Osteocyte (in vitro differentiated cells): ENCODE data around the gene ASB8. TPM values are rescaled to one million over a fixed set of nuclear protein-coding genes. Genes with fewer than 3 reads are reported as not detected.

Experiments used
- DNase-seq: peaks from one replicate; pipeline ENCODE4 v3.0.0; 2021; ENCODE audit warnings: mixed read lengths; ENCODE audit not compliant: unreplicated experiment; ENCODE audit errors: extremely low spot score
- H3K27ac Mint-ChIP-seq: one replicate; pipeline ENCODE4 v1.8.0; 2021; ENCODE audit warnings: mild to moderate bottlenecking, mixed read lengths; ENCODE audit not compliant: unreplicated experiment
- H3K27me3 Mint-ChIP-seq: one replicate; pipeline ENCODE4 v1.8.0; 2021; ENCODE audit warnings: mixed read lengths; ENCODE audit not compliant: unreplicated experiment
- H3K36me3 Mint-ChIP-seq: one replicate; pipeline ENCODE4 v1.8.0; 2021; ENCODE audit warnings: mixed read lengths; ENCODE audit not compliant: unreplicated experiment
- H3K4me1 Mint-ChIP-seq: one replicate; pipeline ENCODE4 v1.8.0; 2021; ENCODE audit warnings: mixed read lengths; ENCODE audit not compliant: unreplicated experiment
- H3K4me3 Mint-ChIP-seq: one replicate; pipeline ENCODE4 v1.8.0; 2021; ENCODE audit warnings: mild to moderate bottlenecking, moderate library complexity, mixed read lengths; ENCODE audit not compliant: unreplicated experiment
- H3K9me3 Mint-ChIP-seq: one replicate; pipeline ENCODE4 v1.8.0; 2021; ENCODE audit warnings: mixed read lengths; ENCODE audit not compliant: unreplicated experiment
- CTCF ChIP-seq: fragments of 200-600 bp; sonication (generic); IDR thresholded peaks from 2 replicates; pipeline ENCODE4 v1.5.0; 2021; ENCODE audit warnings: antibody characterized with exemption, mild to moderate bottlenecking, moderate library complexity
- total RNA-seq: library from RNA; stranded (reverse); gene quantifications from 2 replicates; pipeline ENCODE4 v1.2.1, GENCODE V29; 2021

The ASB8 gene
- total RNA-seq, 1 donor from 2014 or later, result 34.4 TPM

- H3K36me3 Mint-ChIP-seq, result no peaks in the 10 kb centered on the region
Measured at GRCh38 chr12:48183876-48184548, 26.7 kb upstream of the ASB8 start.

GRCh38 chr12:48183091-48183875 lies 26.0 kb upstream of the ASB8 start, which contains the start of gene CCDC184:
TSS of gene CCDC184 (plus strand) at chr12:48183644. CDS start at chr12:48184123, 479 bp downstream.
- H3K4me3 Mint-ChIP-seq, result peak within 1 kb of the TSS; percentile 84
- H3K27ac Mint-ChIP-seq, result peak within 1 kb of the TSS; percentile 67
- peaks cover 10% of the 10 kb centered on the region for H3K4me1 Mint-ChIP-seq
- H3K36me3 Mint-ChIP-seq, result no peaks in the 10 kb centered on the region
- H3K9me3 Mint-ChIP-seq, result no peaks in the 10 kb centered on the region
- TF ChIP-seq CTCF, result peak; percentile 52
- H3K27me3 Mint-ChIP-seq, result peaks cover 78% of the 10 kb centered on the region
- DNase-seq, result no peak

More at GRCh38 chr12:48183876-48184548, 26.7 kb upstream of the ASB8 start:
- peaks cover 78% of the 10 kb centered on the region for H3K27me3 Mint-ChIP-seq
- DNase-seq, result no peak
- peaks cover 10% of the 10 kb centered on the region for H3K4me1 Mint-ChIP-seq
- no peak overlapping the region for H3K27ac Mint-ChIP-seq
- H3K4me3 Mint-ChIP-seq, result peak overlapping the region; percentile 84
- H3K9me3 Mint-ChIP-seq, result no peaks in the 10 kb centered on the region
- no peak for TF ChIP-seq CTCF

- Mint-ChIP-seq H3K9me3 (no peaks in the 10 kb centered on the region), H3K4me1 (peaks cover 10% of the 10 kb centered on the region), H3K4me3 (peak overlapping the region; percentile 84), H3K27ac (peak overlapping the region; percentile 67), H3K36me3 (no peaks in the 10 kb centered on the region), H3K27me3 (peaks cover 77% of the 10 kb centered on the region)
- no peak for TF ChIP-seq CTCF
- no peak for DNase-seq
Measured at GRCh38 chr12:48182631-48183030, 25.3 kb upstream of the ASB8 start.

- Mint-ChIP-seq H3K9me3 (no peaks in the 10 kb centered on the region), H3K27ac (no peak overlapping the region), H3K27me3 (peaks cover 78% of the 10 kb centered on the region), H3K4me3 (no peak overlapping the region), H3K4me1 (peaks cover 14% of the 10 kb centered on the region), H3K36me3 (no peaks in the 10 kb centered on the region)
- DNase-seq, result no peak
- TF ChIP-seq CTCF, result no peak
Measured at GRCh38 chr12:48180857-48181495, 23.7 kb upstream of the ASB8 start.

- no peak overlapping the region for H3K27ac Mint-ChIP-seq
- H3K36me3 Mint-ChIP-seq, result no peaks in the 10 kb centered on the region
- no peak for TF ChIP-seq CTCF
- peaks cover 74% of the 10 kb centered on the region for H3K27me3 Mint-ChIP-seq
- no peaks in the 10 kb centered on the region for H3K9me3 Mint-ChIP-seq
- DNase-seq, result no peak
- peaks cover 19% of the 10 kb centered on the region for H3K4me1 Mint-ChIP-seq
- no peak overlapping the region for H3K4me3 Mint-ChIP-seq
Measured at GRCh38 chr12:48180424-48180823, 23.1 kb upstream of the ASB8 start.
